GM12801 (cell line): ENCODE measurements around the gene FOXK1.

Source experiments
- CTCF ChIP-seq: IDR thresholded peaks from one replicate; pipeline ENCODE4 v1.5.1; 2011; ENCODE audit warnings: control low read depth; ENCODE audit not compliant: insufficient read length; ENCODE audit errors: extremely low read depth

Gene FOXK1

GRCh38 chr7:4687956-4688355, 5.9 kb downstream of the FOXK1 start:
- TF ChIP-seq CTCF, result no peak

GRCh38 chr7:4689151-4689550, 7.1 kb downstream of the FOXK1 start:
- TF ChIP-seq CTCF, result no peak

GRCh38 chr7:4689668-4690067, 7.6 kb downstream of the FOXK1 start:
- TF ChIP-seq CTCF, result no peak

GRCh38 chr7:4690953-4691856, 9.1 kb downstream of the FOXK1 start:
- TF ChIP-seq CTCF, result no peak

- TF ChIP-seq CTCF, result no peak
These were observed 10.0 kb downstream of the FOXK1 start for GRCh38 chr7:4692055-4692454.

GRCh38 chr7:4693152-4693551, 11.1 kb downstream of the FOXK1 start:
- no peak for TF ChIP-seq CTCF

- TF ChIP-seq CTCF, result no peak
These were observed 11.7 kb downstream of the FOXK1 start for GRCh38 chr7:4693749-4694148.
